ENCODE results near the gene IDH2.
"Not testable (repeated sequence)": the region's sequence is repeated elsewhere in the genome, so short reads cannot be mapped to it uniquely, and the experiment has no call there.

The IDH2 gene

GRCh38 chr15:90114451-90114901, 12.2 kb upstream of the IDH2 start:
- no peak for DNase-seq

GRCh38 chr15:90113166-90113565, 10.9 kb upstream of the IDH2 start:
- no peak for DNase-seq

- DNase-seq = not testable (repeated sequence)
Observed at GRCh38 chr15:90109163-90109751, 7.0 kb upstream of the IDH2 start.

GRCh38 chr15:90108038-90108437, 5.8 kb upstream of the IDH2 start:
- DNase-seq = not testable (repeated sequence)

- DNase-seq = no peak
Observed at GRCh38 chr15:90106522-90107117, 4.4 kb upstream of the IDH2 start.

- no peak for DNase-seq
Observed at GRCh38 chr15:90105521-90105920, 3.3 kb upstream of the IDH2 start.

- no peak for DNase-seq
Observed at GRCh38 chr15:90104551-90104950, 2.3 kb upstream of the IDH2 start.

- no peak for DNase-seq
Observed at GRCh38 chr15:90103701-90104329, 1.5 kb upstream of the IDH2 start.

GRCh38 chr15:90101130-90101968, 919 bp downstream of the IDH2 start:
- DNase-seq = peak; percentile 34 to 46

- peak in 1 of 2 donors; percentile 51 for DNase-seq
Observed at GRCh38 chr15:90099868-90100831, 2.1 kb downstream of the IDH2 start.

- peak; percentile 33 to 74 for DNase-seq
Observed at GRCh38 chr15:90099072-90099867, 3.0 kb downstream of the IDH2 start.

- peak; percentile 71 to 88 for DNase-seq
Observed at GRCh38 chr15:90097475-90097874, 4.8 kb downstream of the IDH2 start.

GRCh38 chr15:90095521-90095959, 6.7 kb downstream of the IDH2 start:
- peak in 1 of 2 donors; percentile 59 for DNase-seq

GRCh38 chr15:90091156-90091931, 10.9 kb downstream of the IDH2 start:
- DNase-seq = no peak

GRCh38 chr15:90090226-90090848, 11.9 kb downstream of the IDH2 start:
- DNase-seq = no peak

- DNase-seq = peak in 1 of 2 donors; percentile 37
Observed at GRCh38 chr15:90087454-90088154, 14.7 kb downstream of the IDH2 start.

- peak; percentile 44 to 64 for DNase-seq
Observed at GRCh38 chr15:90086868-90087268, 15.4 kb downstream of the IDH2 start.

- DNase-seq = no peak
Observed at GRCh38 chr15:90085565-90085964, 16.7 kb downstream of the IDH2 start.

- DNase-seq = no peak
Observed at GRCh38 chr15:90084876-90085423, 17.3 kb downstream of the IDH2 start.

All from CD4-positive, alpha-beta T cell treated with Interferon alpha-2 for 1 hour (primary cell).